CD14-positive monocyte (primary cell): ENCODE results near the gene SMCO4. TPM values are rescaled to one million over a fixed set of nuclear protein-coding genes. Genes with fewer than 3 reads are reported as not detected.
A peak's percentile ranks its signal among the peaks of the same experiment; 100 is the strongest.

ENCODE experiments used
- DNase-seq, 3 donors: peaks; one replicate each; pipeline ENCODE4 v3.0.0-alpha.2; 2011 to 2022
- H2AFZ ChIP-seq: 2 replicates; pipeline ENCODE4 v1.6.0; 2012; ENCODE audit warnings: mild to moderate bottlenecking, low read depth, low read length, inconsistent platforms; ENCODE audit not compliant: insufficient read depth, poor library complexity, severe bottlenecking
- H3K27ac ChIP-seq, 2 donors: 1 replicate in 1 of 2; 2 replicates in 1 of 2; pipeline ENCODE4 v1.5.1; 2012 to 2013; ENCODE audit warnings: low read length in 2 of 2, control low read depth in 1 of 2, inconsistent platforms in 1 of 2, low read depth in 1 of 2, mild to moderate bottlenecking in 1 of 2
- H3K27me3 ChIP-seq, 2 donors: one replicate each; pipeline versions ENCODE4 v1.6.0 to v1.6.1; 2011 to 2013; ENCODE audit warnings: low read length in 2 of 2; ENCODE audit not compliant: control insufficient read depth in 2 of 2, insufficient read depth in 2 of 2
- H3K36me3 ChIP-seq, 2 donors: replicated peaks in 1 of 2; 1 replicate in 1 of 2; 2 replicates in 1 of 2; pipeline versions ENCODE4 v1.5.1 to v1.6.1; 2012 to 2013; ENCODE audit warnings: low read length in 2 of 2, control low read depth in 1 of 2, inconsistent platforms in 1 of 2, mild to moderate bottlenecking in 1 of 2; ENCODE audit not compliant: insufficient read depth in 2 of 2, control insufficient read depth in 1 of 2
- H3K4me1 ChIP-seq, 2 donors: 1 replicate in 1 of 2; 2 replicates in 1 of 2; pipeline versions ENCODE4 v1.5.1 to v1.6.1; 2012 to 2013; ENCODE audit warnings: low read length in 2 of 2, control low read depth in 1 of 2, inconsistent platforms in 1 of 2, mild to moderate bottlenecking in 1 of 2, moderate library complexity in 1 of 2; ENCODE audit not compliant: insufficient read depth in 2 of 2, control insufficient read depth in 1 of 2
- H3K4me2 ChIP-seq: replicated peaks from 2 replicates; pipeline ENCODE3; 2012; ENCODE audit warnings: low read length, moderate library complexity, mild to moderate bottlenecking; ENCODE audit not compliant: poor library complexity, severe bottlenecking; ENCODE audit errors: extremely low read depth
- H3K4me3 ChIP-seq, 3 experiments: fragments of 200-600 bp in 1 of 3; sonication (generic) in 1 of 3; replicated peaks in 1 of 3; 1 replicate in 2 of 3; 2 replicates in 1 of 3; pipeline ENCODE4 v1.5.1; 2011 to 2013; ENCODE audit warnings: low read length in 3 of 3, mild to moderate bottlenecking in 3 of 3, control low read depth in 2 of 3, low read depth in 2 of 3, inconsistent platforms in 1 of 3, moderate library complexity in 1 of 3
- H3K79me2 ChIP-seq: 2 replicates; pipeline ENCODE4 v1.6.0; 2012; ENCODE audit warnings: mild to moderate bottlenecking, control low read depth, inconsistent platforms, low read length, moderate library complexity; ENCODE audit not compliant: insufficient read depth
- H3K9ac ChIP-seq: 2 replicates; pipeline ENCODE4 v1.6.0; 2017; ENCODE audit warnings: low read length, mild to moderate bottlenecking; ENCODE audit not compliant: insufficient read depth, poor library complexity, severe bottlenecking
- H3K9me3 ChIP-seq, 2 donors: replicated peaks in 1 of 2; 1 replicate in 1 of 2; 2 replicates in 1 of 2; pipeline versions ENCODE4 v1.5.1 to v1.6.1; 2012 to 2013; ENCODE audit warnings: low read length in 2 of 2, control low read depth in 1 of 2; ENCODE audit not compliant: control insufficient read depth in 1 of 2, insufficient read depth in 1 of 2
- H4K20me1 ChIP-seq: 2 replicates; pipeline ENCODE4 v1.6.0; 2012; ENCODE audit warnings: mild to moderate bottlenecking, low read length, control low read depth, moderate library complexity; ENCODE audit not compliant: insufficient read depth
- H3K27ac Mint-ChIP-seq, 7 donors: one replicate each; pipeline ENCODE4 v1.8.0; 2020; ENCODE audit warnings: mild to moderate bottlenecking in 7 of 7, mixed read lengths in 7 of 7, moderate library complexity in 6 of 7, inconsistent platforms in 2 of 7
- H3K27me3 Mint-ChIP-seq, 3 donors: one replicate each; pipeline ENCODE4 v1.8.0; 2021 to 2022; ENCODE audit warnings: low read depth in 3 of 3, mild to moderate bottlenecking in 3 of 3, mixed read lengths in 3 of 3, moderate library complexity in 3 of 3, inconsistent platforms in 1 of 3
- H3K36me3 Mint-ChIP-seq, 2 donors: one replicate each; pipeline ENCODE4 v1.8.0; 2020; ENCODE audit warnings: mixed read lengths in 2 of 2, inconsistent platforms in 1 of 2, mild to moderate bottlenecking in 1 of 2
- H3K4me1 Mint-ChIP-seq: one replicate; pipeline ENCODE4 v1.8.0; 2020; ENCODE audit warnings: mild to moderate bottlenecking, mixed read lengths
- H3K4me3 Mint-ChIP-seq, 2 donors: one replicate each; pipeline ENCODE4 v1.8.0; 2020; ENCODE audit warnings: mild to moderate bottlenecking in 2 of 2, mixed read lengths in 2 of 2, moderate library complexity in 1 of 2
- H3K9me3 Mint-ChIP-seq, 7 donors: one replicate each; pipeline ENCODE4 v1.8.0; 2020 to 2022; ENCODE audit warnings: mixed read lengths in 7 of 7, mild to moderate bottlenecking in 6 of 7, moderate library complexity in 6 of 7, inconsistent platforms in 2 of 7
- WGBS: methylation state at CpG from one replicate; pipeline ENCODE4 v1.1.5; 2013; ENCODE audit warnings: missing lambda C conversion rate; ENCODE audit not compliant: insufficient coverage; 5-methylcytosine and 5-hydroxymethylcytosine counted together
- intact Hi-C, 2 donors: fragments of 100-400 bp; cut with micrococcal nuclease; formaldehyde crosslinking; loops; one replicate each; pipeline versions ENCODE4 v1.15.0 to v1.15.1; 2023
- polyA minus RNA-seq: library from RNA; depleted of rRNA, polyadenylated mRNA; stranded (reverse); fragments of >200 nt; gene quantifications from 2 replicates; pipeline ENCODE4 v1.2.3, GENCODE V29; 2012
- polyA plus RNA-seq, 3 donors: library from polyadenylated mRNA; depleted of rRNA in 1 of 3; unstranded in 2 of 3; stranded (reverse) in 1 of 3; fragments of 300-500 nt in 2 of 3; fragments of >200 nt in 1 of 3; fragmentation: Illumina TruSeq in 2 of 3; gene quantifications; 1 replicate in 2 of 3; 2 replicates in 1 of 3; pipeline ENCODE4 v1.2.3, GENCODE V29; 2012 to 2021
- total RNA-seq, 12 experiments: library from RNA in 1 of 12; stranded (reverse) in 1 of 12; fragments of 120-200 nt in 1 of 12; gene quantifications; one replicate each; pipeline ENCODE4 v1.2.4 and lab custom pipeline; 2013 to 2026; ENCODE audit warnings: mixed read lengths in 6 of 12, inconsistent platforms in 1 of 12
- TF ChIP-seq, protein P1 (sequence below): fragments of 200-600 bp; IDR thresholded peaks from one replicate; pipeline ENCODE4 v1.8.0; 2022; ENCODE audit warnings: antibody characterized with exemption, mild to moderate bottlenecking

Gene SMCO4, protein sequence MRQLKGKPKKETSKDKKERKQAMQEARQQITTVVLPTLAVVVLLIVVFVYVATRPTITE
- total RNA-seq (2013): 134 TPM
- polyA plus RNA-seq (100 to 1,000 TPM; 110 to 242 (median 169) TPM), polyA minus RNA-seq (54.9 and 85.1 TPM in 2 replicates), total RNA-seq (lab: John Stamatoyannopoulos, UW) (10.2 to 42.5 (median 14.1) reads per million in 11 experiments)

DNA sequence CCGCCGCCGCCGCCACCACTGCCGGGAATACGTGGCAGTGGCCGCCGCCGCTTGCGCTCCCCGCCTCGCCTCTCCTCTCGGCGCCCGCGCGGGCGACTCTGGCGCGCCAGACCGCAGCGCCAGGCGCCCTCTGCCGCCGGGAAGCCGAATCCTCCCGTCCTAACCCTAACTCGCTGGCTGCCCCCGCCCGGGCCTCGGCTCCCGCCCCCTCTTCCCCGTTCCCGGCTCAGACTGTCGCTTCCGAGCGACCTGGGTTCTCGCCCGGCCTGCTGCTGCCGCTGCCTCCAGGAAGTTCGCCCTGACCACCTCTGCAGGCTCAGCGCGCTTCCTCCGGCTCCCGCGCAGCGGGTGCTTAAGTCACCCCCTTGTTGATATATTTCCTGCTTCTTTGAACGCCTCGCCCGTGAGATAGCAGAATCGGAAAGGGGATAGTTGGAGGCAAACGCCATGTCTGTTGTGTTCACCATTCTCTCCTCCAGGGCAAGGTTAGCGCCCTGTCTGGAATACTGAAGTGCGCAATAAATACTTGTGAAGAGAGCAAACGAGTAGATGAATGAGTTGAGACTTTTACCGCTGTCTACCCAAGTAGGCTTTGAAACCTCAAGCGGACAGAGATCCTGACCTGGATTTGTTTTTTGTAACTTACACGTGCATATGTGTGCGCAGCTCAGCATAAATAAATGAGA is at the start of gene SMCO4:
Gene SMCO4, minus strand, starts transcription at position 100 of the 686 bp plus-strand sequence. CDS start 64,202 bp downstream, outside the sequence.
- 4% methylated on average over 56 of the region's 59 CpGs for WGBS

DNA sequence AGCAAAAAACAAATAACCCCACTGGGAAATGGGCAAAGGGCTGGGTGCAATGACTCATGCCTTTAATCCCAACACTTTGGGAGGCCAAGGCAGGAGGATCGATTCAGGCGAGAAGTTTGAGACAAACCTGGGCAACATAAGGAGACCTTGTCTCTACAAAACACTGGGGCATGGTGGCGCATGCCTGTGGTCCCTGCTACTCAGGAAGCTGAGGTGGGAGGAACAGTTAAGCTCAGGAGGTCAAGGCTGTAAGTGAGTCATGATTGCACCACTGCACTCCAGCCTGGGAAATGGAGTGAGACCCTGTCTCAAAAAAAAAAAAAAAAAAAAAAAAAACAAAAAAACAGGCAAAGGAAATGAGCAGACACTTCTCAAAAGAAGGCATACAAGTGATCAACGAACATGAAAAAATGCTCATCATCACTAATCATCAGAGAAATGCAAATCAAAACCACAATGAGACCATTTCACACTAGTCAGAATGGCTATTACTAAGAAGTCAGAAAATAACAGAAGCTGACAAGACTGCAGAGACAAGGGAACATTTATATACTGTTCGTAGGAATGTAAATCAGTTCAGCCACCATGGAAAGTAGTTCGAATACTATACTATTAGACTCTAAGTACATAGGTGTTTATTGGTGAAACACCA is 48.2 kb upstream of the SMCO4 start:
- DNase-seq: peak; percentile 44 to 83 (median 60)
- 65% methylated on average over 4 of the region's 6 CpGs for WGBS
- Histone ChIP-seq H3K4me1 (peaks cover 10 to 12% of the 10 kb centered on the region in 2 donors), H4K20me1 (no peaks in the 10 kb centered on the region), H3K36me3 (no peaks in the 10 kb centered on the region), H3K9me3 (no peaks in the 10 kb centered on the region), H3K79me2 (no peaks in the 10 kb centered on the region), H2AFZ (no peak overlapping the region), H3K4me3 (no peak overlapping the region), H3K27me3 (no peaks in the 10 kb centered on the region), H3K4me2 (no peak overlapping the region), H3K9ac (no peak overlapping the region), H3K27ac (no peak overlapping the region)
- TF ChIP-seq, protein P1, sequence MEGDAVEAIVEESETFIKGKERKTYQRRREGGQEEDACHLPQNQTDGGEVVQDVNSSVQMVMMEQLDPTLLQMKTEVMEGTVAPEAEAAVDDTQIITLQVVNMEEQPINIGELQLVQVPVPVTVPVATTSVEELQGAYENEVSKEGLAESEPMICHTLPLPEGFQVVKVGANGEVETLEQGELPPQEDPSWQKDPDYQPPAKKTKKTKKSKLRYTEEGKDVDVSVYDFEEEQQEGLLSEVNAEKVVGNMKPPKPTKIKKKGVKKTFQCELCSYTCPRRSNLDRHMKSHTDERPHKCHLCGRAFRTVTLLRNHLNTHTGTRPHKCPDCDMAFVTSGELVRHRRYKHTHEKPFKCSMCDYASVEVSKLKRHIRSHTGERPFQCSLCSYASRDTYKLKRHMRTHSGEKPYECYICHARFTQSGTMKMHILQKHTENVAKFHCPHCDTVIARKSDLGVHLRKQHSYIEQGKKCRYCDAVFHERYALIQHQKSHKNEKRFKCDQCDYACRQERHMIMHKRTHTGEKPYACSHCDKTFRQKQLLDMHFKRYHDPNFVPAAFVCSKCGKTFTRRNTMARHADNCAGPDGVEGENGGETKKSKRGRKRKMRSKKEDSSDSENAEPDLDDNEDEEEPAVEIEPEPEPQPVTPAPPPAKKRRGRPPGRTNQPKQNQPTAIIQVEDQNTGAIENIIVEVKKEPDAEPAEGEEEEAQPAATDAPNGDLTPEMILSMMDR: no peak
- Mint-ChIP-seq H3K9me3 (peaks cover 0 to 4% (median 0%) of the 10 kb centered on the region in 7 donors), H3K36me3 (no peaks in the 10 kb centered on the region), H3K27ac (peak overlapping the region; percentile 40 to 85 (median 46)), H3K27me3 (peaks cover 0 to 7% (median 0%) of the 10 kb centered on the region in 3 donors), H3K4me3 (no peak overlapping the region), H3K4me1 (peaks cover 13% of the 10 kb centered on the region)
- intact Hi-C loops: no loop called here

More for the DNA sequence above, at the start of gene SMCO4:
- H3K27ac ChIP-seq: peak within 1 kb of the TSS; percentile 91 to 93
- H3K36me3 ChIP-seq: no peaks in the 10 kb centered on the region
- peak within 1 kb of the TSS; percentile 89 for H2AFZ ChIP-seq
- Mint-ChIP-seq H3K4me3 (peak within 1 kb of the TSS; percentile 86 to 95), H3K27ac (peak within 1 kb of the TSS; percentile 92 to 97 (median 96)), H3K27me3 (peaks cover 0 to 5% (median 4%) of the 10 kb centered on the region in 3 donors), H3K36me3 (peaks cover 0 to 3% of the 10 kb centered on the region in 2 donors), H3K9me3 (no peaks in the 10 kb centered on the region), H3K4me1 (peaks cover 50% of the 10 kb centered on the region)
- no peaks in the 10 kb centered on the region for H3K27me3 ChIP-seq
- TF ChIP-seq, protein P1: peak; percentile 76
- peak within 1 kb of the TSS; percentile 86 for H3K9ac ChIP-seq
- DNase-seq: peak; percentile 71 to 80 (median 79)
- H3K4me1 ChIP-seq: peaks cover 45 to 50% of the 10 kb centered on the region in 2 donors
- H3K9me3 ChIP-seq: no peaks in the 10 kb centered on the region
- intact Hi-C loops: loop anchor here (5.0 to 10.0 kb wide), 5 partner anchors 109 to 309 kb away; no protein-coding TSS in a partner anchor
- peaks cover 38% of the 10 kb centered on the region for H3K79me2 ChIP-seq
- H3K4me2 ChIP-seq: peak within 1 kb of the TSS; percentile 90
- peak within 1 kb of the TSS; percentile 74 to 85 (median 79) for H3K4me3 ChIP-seq
- no peaks in the 10 kb centered on the region for H4K20me1 ChIP-seq
